Measurements from ENCODE around the gene C11orf54.
"Not testable (repeated sequence)": the region's sequence is repeated elsewhere in the genome, so short reads cannot be mapped to it uniquely, and the experiment has no call there.

Gene C11orf54

DNA sequence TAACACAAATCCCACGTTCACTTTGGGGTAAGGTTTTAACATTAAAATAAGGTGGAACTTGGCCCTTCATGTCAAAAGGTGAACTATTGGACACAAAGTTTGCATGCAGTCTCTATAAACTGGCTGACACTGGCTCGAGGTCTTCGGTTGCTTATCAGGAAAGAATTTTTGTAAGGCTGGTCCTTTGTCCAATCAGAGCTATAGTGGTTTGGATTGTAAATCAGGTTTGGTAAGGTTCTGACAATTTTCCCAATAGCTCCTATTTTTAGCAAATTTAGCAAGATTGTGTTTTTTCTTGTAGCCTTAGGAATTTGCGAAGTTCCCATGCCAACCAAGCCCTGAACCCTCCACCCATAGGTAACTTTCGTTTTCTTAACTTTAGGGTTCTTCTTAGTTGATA is 25.0 kb downstream of the C11orf54 start:
- no peak for DNase-seq (ENCODE audit: low read depth)

DNA sequence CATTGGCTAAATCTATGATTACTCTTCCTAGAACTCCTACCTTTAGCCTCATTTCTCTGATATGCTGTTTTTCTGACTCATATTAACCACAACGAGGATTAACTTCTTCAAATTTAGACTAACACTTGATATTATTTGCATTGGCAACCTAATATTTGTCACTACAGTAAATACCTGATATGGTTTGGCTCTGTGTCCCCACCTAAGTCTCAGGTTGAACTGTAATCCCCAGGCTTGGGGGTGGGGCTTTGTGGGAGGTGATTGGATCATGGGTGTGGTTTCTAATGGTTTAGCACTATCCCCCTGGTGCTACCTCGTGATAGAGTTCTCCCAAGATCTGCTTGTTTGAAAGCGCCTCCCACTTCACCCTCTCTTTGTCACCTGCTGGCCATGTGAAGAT is 25.5 kb downstream of the C11orf54 start:
- DNase-seq (ENCODE audit: low read depth) = no peak

DNA sequence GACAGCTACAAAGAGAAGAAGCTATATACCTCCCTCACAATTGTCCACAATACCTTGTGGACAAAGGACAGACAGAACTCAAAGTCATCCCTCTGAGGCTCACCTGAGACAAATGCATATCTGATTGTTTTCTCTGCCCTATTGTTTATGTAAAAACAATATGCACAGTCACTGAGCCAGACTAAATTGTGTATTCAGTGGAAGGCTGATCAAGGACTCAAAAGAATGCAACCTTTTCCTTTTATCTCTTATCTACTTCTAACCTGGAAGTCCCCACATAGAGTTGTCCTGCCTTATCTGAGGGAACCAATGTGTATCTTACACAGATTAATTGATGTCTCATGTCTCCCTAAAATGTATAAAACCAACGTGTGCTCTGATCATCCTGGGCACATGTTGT is 28.7 kb downstream of the C11orf54 start:
- no peak for DNase-seq (ENCODE audit: low read depth)

DNA sequence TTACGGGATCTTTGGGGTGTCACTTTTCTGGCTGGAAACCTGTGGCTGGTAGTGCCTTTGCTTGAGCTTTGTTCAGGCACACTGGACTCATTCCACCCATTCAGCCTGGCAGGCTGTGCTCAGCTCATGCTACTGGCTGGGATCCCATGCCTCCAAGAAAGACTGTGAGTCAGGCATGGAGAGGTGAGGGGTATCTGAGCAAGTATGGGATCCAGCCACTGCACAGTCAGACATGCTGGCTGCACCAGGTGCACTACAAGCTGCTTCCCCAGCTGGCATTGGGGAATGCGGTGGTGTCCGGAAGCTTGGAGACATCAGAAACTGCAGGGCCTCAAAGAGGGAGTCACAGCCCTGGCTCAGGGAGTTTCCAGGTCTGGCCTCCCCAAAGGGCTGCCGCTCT is 30.7 kb downstream of the C11orf54 start:
- no peak for DNase-seq (ENCODE audit: low read depth)

DNA sequence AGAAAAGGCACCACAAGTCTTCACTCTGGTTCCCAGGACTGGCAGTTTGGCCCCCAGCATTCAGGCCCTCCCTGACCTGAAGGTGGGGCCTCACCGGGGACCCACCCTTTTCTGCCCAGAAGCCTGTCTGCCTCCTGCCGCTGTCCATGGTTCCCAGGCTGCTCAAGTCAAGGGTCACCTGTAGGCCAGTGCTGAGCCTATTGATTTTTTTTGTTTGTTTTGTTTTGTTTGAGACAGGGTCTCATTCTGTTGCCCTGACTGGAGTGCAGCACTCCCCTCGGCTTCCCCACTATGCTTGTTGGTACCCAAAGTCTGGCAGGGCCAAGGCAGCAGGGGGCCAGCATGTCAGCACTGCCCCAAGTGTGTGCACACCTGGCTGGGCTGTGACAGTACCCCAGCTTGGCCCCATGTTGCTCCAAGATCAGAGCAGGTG is 31.6 kb downstream of the C11orf54 start:
- no peak for DNase-seq (ENCODE audit: low read depth)

DNA sequence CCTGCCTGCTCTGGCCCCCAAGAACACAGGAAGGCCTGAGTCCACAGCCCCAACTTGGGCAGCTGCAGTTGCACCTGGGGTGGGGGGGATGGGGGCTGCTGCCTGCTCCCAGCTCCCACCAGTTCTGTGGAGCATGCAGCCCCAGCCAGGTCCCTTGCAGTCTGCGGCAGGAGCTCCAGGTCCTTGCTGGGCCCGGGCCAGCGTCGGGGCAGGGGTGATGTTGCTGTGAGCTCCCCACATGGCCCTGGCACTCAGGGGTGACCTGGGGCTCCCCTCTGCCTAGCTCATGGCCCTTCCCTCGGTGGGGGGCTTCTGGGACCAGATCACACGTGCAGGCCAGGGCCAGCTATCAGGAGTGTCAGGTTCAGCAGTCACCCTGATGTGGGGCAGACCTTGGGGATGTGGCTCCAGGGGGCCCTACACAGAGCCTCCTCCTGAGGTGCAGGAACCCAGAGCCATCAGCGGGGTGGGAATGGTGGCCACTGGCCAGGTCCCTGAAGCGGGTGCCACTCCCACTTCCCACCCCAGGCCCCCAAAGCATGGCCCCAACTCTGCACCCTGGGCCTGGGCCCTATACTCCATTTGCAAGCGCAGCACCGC is 32.2 kb downstream of the C11orf54 start:
- no peak for DNase-seq (ENCODE audit: low read depth)

DNA sequence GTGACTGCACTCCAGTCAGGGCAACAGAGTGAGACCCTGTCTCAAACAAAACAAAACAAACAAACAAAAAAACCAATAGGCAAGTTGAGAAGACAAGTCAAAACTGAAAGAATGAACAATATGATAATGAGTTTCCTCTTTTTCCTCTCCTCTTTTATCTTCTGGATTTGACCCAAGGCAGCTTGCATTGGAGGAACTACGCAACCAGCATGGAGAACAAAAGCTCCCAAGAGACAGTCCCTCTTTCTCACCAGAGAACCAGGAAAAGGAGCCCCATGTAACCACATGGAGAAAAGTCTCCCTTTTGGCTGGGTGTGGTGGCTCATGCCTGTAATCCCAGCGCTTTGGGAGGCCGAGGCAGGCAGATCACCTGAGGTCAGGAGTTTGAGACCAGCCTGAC is 33.1 kb downstream of the C11orf54 start:
- not testable (repeated sequence) for DNase-seq (ENCODE audit: low read depth)

DNA sequence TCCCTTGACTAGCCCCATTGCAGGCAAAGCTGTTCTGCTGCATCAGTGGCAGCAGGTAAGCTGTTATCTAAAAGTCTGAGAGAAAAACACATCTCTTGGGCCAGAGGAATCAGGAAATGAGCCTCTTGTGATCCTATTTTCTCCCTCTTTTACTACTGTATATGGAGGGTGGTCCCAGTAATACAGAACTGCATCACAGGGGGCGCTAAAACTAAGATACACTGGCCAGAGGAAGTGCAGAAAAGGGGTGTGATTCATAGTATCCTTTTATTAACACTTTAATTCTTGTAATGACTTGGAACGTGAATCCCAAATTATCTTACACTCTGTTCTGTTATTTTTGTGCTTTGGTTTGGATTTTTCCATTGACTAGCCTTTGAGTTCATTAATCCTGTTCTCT is 33.8 kb downstream of the C11orf54 start:
- no peak for DNase-seq (ENCODE audit: low read depth)

DNA sequence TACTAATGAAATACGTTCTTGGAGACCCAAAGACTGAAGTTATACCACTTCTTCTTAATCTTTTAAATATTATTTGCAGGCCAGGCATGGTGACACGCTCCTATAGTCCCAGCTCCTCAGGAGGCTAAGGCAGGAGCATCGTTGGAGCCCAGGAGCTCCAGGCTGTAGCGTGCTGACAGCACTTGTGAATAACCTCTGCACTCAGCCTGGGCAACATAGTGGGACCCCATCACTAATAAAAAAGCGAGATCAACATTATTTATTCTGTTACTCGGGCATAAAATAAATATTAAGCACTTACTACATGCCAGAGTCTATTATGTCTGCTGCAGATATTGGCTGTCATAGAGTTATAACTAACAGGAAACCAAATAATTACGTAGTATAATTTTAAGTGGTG is 41.9 kb downstream of the C11orf54 start:
- no peak for DNase-seq (ENCODE audit: low read depth)

DNA sequence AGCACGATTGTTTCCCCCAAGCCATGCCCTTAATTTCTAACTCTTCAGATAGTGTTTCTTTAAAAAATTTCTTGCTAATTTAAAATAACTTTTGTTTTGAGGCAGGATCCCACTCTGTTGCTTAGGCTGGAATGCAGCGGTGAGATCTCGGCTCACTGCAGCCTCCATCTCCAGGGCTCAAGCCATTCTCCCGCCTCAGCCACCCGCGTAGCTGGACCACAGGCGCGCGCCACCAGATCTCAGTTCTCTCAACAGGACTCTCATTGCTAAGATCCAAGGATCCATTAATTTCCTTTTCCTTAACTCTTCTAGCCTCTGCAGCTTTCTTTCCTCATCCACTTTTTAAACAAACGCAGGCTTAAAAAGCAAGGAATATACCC is 42.3 kb downstream of the C11orf54 start:
- DNase-seq (ENCODE audit: low read depth) = no peak

DNA sequence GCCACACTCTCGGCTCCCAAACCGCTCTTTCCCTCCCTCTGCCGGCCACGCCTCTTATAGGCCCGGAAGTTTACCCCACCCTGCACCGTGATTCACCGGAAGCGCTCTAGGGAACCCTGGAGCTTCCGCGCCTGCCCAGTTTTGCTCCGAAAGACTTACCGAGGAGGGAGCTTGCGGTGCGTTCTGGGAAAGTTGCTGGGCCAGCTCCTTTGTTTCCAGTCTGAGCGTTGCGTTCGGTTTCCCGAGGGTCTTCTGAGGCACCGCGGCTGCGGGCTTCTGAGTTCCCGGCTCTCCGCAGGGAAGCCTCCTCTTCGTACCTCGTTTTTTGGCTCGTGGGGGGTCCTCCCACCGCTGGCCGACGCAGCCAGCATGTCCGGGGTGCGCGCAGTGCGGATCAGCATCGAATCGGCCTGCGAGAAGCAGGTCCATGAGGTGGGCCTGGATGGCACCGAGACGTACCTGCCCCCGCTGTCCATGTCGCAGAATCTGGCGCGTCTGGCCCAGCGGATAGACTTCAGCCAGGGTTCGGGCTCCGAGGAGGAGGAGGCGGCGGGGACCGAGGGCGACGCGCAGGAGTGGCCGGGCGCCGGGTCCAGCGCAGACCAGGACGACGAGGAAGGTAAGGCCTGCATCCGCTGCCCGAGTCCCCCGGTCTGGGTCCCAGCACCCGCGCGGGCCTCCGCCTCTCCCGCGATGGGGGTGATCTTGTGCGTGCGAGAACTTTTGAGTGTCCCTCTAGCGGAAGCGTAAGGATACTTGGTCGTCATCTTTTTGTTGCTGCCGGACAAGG is 42.9 kb downstream of the C11orf54 start, which contains the start of gene MED17:
TSS of gene MED17 (plus strand) at position 138 of the 790 bp plus-strand sequence. CDS start at position 370, 232 bp downstream.
- DNase-seq (ENCODE audit: low read depth) = peak; percentile 85

DNA sequence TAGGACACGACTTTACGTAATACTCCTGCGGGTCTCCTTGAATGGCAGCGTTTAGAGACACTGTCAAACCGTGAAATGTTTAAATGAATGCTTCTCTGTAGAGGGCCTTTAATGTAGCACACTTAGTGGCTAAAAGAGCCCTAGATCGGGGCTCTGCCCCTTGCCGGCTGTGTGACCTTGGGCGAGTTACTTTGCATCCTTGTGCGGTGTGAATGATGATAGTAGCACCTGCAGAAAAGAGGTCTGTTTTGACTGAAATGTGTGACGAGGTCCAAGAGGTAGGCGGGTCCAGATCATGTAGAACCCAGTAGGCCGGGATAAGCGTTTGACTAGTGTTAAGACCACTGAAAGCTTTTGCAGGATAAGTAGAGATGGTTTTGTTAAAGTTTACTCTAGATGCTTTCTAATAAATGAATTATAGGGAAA is 43.5 kb downstream of the C11orf54 start:
- no peak for DNase-seq (ENCODE audit: low read depth)

DNA sequence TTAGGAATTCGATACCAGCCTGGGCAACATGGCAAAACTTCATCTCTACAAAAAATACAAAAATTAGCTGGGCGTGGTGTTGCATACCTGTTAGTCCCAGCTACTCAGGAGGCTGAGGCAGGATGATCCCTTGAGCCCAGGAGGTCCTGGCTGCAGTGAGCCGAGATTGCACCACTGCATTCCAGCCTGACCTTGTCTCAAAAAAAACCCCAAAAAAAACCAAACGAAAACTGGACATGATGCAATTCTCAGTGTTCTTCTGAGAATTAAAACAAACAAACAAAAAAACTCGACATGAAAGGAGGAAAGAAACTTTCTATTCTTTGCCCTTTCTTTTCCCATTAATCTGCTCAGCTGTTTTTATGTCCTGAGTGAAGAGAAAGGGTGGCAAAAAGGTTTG is 50.0 kb downstream of the C11orf54 start:
- peak; percentile 9 for DNase-seq (ENCODE audit: low read depth)

DNA sequence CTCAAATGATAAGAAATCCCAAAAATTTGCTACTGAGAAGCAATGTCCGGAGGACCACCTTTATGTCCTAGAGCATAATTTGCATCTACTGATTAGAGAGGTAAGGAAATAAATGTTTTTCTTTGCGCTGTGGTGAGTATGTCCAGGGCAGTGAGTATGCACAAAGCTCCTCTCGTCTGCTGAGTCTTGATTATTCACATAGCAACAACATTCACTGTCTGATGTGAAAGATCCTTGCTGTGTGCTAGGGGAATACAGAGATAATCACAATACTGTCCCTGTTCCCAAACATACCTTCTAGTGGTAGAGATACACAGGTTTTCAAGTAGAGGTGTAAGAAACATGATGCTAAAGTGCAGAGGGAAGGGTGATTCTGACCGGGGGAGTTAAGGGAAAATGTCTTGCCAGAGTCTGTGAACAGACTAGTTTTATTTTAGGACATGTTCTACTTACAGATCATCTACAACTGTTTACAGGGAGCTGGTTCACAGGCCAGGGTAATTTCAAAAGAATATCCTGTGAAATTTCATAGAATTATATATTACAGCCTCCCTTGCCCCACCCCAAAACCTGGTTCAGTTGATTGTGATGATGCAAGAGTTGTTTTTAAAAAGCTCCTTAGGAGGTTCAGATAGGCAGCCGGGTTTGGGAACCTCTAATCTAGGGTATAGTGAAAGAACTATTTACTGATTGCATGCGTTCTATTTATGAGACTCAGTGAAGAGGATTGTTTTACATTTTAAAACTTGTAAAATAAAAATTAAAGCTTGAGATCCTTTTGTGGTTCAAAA is 55.2 kb downstream of the C11orf54 start:
- no peak for DNase-seq (ENCODE audit: low read depth)

DNA sequence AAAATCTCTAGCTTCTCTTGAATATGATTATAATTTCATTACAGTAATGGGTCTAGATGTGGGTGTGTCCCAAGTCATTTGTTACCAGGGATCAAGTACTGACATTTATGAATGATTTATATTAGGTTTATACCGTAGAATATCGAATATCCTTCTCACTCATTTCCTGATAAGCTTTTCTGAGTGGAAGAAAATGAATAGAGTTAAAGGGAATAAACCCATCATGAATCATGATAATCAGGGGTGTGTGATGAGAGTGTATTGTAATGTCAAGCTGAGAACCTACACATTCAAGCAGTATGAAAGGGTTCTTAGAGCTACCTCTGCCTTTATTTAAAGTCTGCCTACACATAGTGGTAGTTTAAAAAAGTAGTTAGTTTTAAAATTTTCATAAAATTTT is 59.9 kb downstream of the C11orf54 start:
- DNase-seq (ENCODE audit: low read depth) = no peak

DNA sequence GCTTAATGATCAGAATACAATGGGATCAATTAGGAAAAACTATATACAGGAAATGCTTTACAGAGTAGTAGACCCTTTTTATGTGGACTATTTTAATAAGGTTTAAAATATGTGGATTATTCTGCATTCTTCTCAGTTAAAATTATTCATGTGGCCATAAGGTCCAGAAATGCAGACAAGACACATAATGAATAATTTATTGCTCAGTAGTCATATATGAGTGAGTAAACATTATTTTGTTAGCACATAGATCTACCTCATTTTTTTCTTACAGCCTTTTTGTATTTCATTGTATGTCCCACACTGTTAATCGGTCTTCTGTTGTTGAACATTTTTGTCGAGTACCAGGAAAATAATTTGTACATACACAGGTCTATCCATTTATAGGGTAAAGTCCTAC is 63.4 kb downstream of the C11orf54 start:
- no peak for DNase-seq (ENCODE audit: low read depth)

DNA sequence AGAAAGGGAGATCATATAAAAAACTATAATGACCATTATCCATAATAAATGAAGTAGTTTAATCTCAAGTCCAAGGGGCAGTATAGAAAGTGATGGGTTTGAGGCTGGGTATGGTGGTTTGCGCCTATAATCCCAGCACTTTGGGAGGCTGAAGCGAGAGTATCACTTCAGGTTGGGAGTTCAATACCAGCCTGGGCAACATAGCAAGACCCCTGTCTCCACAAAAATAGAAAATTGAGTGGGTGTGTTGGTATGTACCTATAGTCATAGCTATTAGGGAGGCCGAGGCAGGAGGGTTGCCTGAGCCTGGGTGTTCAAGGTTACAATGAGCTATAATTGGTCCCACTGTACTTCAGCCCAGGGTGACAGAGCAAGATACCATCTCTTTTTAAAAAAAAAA is 66.5 kb downstream of the C11orf54 start:
- DNase-seq (ENCODE audit: low read depth) = no peak

DNA sequence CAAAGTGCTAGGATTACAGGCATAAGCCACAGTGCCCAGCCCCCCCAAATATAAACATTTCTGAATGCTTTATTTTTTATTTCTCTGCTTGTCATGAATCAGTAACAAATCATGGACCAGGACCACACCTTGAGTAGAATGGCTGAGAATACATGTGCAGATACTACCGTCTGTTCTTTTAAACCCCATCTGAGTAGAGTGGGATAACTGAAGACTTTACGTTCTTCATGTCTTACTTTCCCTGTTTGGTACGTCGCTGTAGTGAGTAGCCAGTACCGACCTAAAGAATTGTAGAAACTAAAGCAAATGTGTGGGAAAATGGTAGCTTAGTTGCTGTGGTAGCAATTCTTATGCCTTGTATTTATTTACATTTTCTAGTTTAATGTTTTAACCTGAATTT is 72.5 kb downstream of the C11orf54 start:
- DNase-seq (ENCODE audit: low read depth) = no peak
